Measurements from ENCODE around the gene OR5H2. TPM values are rescaled to one million over a fixed set of nuclear protein-coding genes. Genes with fewer than 3 reads are reported as not detected.
"Not testable (repeated sequence)": the region's sequence is repeated elsewhere in the genome, so short reads cannot be mapped to it uniquely, and the experiment has no call there.

The OR5H2 gene
- total RNA-seq, 1 donor: not detected

- Histone ChIP-seq H3K4me3 (ENCODE audit: insufficient read depth, low read length) (no peak overlapping the region), H3K9me3 (ENCODE audit: low read depth, low read length) (no peaks in the 10 kb centered on the region), H3K4me2 (ENCODE audit: insufficient read depth, low read length) (no peak overlapping the region), H4K20me1 (ENCODE audit: insufficient read depth, low read length) (no peaks in the 10 kb centered on the region), H3K27ac (ENCODE audit: low read depth, low read length) (no peak overlapping the region), H2AFZ (ENCODE audit: low read length) (no peak overlapping the region), H3K27me3 (ENCODE audit: insufficient read depth, low read length) (no peaks in the 10 kb centered on the region), H3K4me1 (ENCODE audit: insufficient read depth, low read length) (no peaks in the 10 kb centered on the region), H3K36me3 (ENCODE audit: insufficient read depth, low read length) (no peaks in the 10 kb centered on the region), H3K79me2 (ENCODE audit: insufficient read depth, low read length) (no peaks in the 10 kb centered on the region)
- DNase-seq (ENCODE audit: insufficient read length, low spot score, missing footprints): no peak
- TF ChIP-seq CTCF (IDR thresholded peaks at IDR 0.05; ENCODE audit: extremely low read depth, low read depth, low read length): no peak
Measured at GRCh38 chr3:98243843-98244242, 38.5 kb upstream of the OR5H2 start.

- H3K4me2 ChIP-seq (ENCODE audit: insufficient read depth, low read length): no peak overlapping the region
- TF ChIP-seq CTCF (IDR thresholded peaks at IDR 0.05; ENCODE audit: extremely low read depth, low read depth, low read length): no peak
- no peaks in the 10 kb centered on the region for H4K20me1 ChIP-seq (ENCODE audit: insufficient read depth, low read length)
- H3K27ac ChIP-seq (ENCODE audit: low read depth, low read length): no peak overlapping the region
- no peaks in the 10 kb centered on the region for H3K9me3 ChIP-seq (ENCODE audit: low read depth, low read length)
- DNase-seq (ENCODE audit: insufficient read length, low spot score, missing footprints): no peak
- no peak overlapping the region for H3K4me3 ChIP-seq (ENCODE audit: insufficient read depth, low read length)
- H3K4me1 ChIP-seq (ENCODE audit: insufficient read depth, low read length): no peaks in the 10 kb centered on the region
- no peaks in the 10 kb centered on the region for H3K27me3 ChIP-seq (ENCODE audit: insufficient read depth, low read length)
- no peak overlapping the region for H2AFZ ChIP-seq (ENCODE audit: low read length)
- H3K36me3 ChIP-seq (ENCODE audit: insufficient read depth, low read length): no peaks in the 10 kb centered on the region
- no peaks in the 10 kb centered on the region for H3K79me2 ChIP-seq (ENCODE audit: insufficient read depth, low read length)
Measured at GRCh38 chr3:98246142-98246541, 36.2 kb upstream of the OR5H2 start.

DNA sequence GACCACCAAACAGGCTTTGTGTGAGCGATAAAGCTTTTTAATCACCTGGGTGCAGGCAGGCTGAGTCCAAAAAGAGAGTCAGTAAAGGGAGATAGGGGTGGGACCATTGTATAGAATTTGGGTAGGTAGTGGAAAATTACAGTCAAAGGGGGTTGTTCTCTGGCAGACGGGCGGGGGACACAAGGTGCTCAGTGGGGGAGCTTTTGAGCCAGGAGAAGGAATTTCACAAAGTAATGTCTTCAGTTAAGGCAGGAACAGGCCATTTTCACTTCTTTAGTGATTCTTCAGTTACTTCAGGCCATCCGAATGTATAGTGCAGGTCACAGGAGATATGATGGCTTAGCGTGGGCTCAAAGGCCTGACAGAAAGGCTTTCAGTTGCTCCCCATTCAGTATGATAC, 26.3 kb upstream of the OR5H2 start:
- not testable (repeated sequence) for H4K20me1 ChIP-seq (ENCODE audit: insufficient read depth, low read length); DNase-seq (ENCODE audit: insufficient read length, low spot score, missing footprints); H3K4me3 ChIP-seq (ENCODE audit: insufficient read depth, low read length); H3K36me3 ChIP-seq (ENCODE audit: insufficient read depth, low read length); H2AFZ ChIP-seq (ENCODE audit: low read length); H3K4me1 ChIP-seq (ENCODE audit: insufficient read depth, low read length); H3K9me3 ChIP-seq (ENCODE audit: low read depth, low read length); H3K4me2 ChIP-seq (ENCODE audit: insufficient read depth, low read length); H3K27ac ChIP-seq (ENCODE audit: low read depth, low read length); H3K27me3 ChIP-seq (ENCODE audit: insufficient read depth, low read length); H3K79me2 ChIP-seq (ENCODE audit: insufficient read depth, low read length)

DNA sequence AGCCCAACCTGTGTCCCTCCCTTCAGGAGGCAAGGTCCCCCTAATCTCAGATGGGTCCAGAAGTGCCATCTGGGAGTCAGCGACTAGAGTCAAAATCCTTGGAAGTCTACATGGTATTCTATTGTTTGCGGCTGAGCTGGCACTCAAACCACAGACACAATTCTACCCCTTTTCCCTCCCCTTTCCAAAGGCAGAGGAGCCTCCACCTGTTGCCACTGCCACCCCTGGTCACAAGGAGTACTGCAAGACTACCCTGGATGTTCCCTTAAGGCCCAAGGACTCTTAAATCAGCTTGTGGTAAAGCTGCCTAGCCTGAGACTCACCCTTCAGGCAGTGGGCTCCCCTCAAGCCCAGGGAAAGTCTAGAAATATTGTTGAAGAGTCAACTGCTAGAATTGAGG, 22.6 kb upstream of the OR5H2 start:
- no peaks in the 10 kb centered on the region for H3K27me3 ChIP-seq (ENCODE audit: insufficient read depth, low read length)
- no peak overlapping the region for H3K4me3 ChIP-seq (ENCODE audit: insufficient read depth, low read length)
- H3K79me2 ChIP-seq (ENCODE audit: insufficient read depth, low read length): no peaks in the 10 kb centered on the region
- no peaks in the 10 kb centered on the region for H4K20me1 ChIP-seq (ENCODE audit: insufficient read depth, low read length)
- no peak overlapping the region for H2AFZ ChIP-seq (ENCODE audit: low read length)
- H3K27ac ChIP-seq (ENCODE audit: low read depth, low read length): no peak overlapping the region
- no peak for TF ChIP-seq CTCF (IDR thresholded peaks at IDR 0.05; ENCODE audit: extremely low read depth, low read depth, low read length)
- no peaks in the 10 kb centered on the region for H3K4me1 ChIP-seq (ENCODE audit: insufficient read depth, low read length)
- no peaks in the 10 kb centered on the region for H3K9me3 ChIP-seq (ENCODE audit: low read depth, low read length)
- H3K36me3 ChIP-seq (ENCODE audit: insufficient read depth, low read length): no peaks in the 10 kb centered on the region
- H3K4me2 ChIP-seq (ENCODE audit: insufficient read depth, low read length): no peak overlapping the region
- DNase-seq (ENCODE audit: insufficient read length, low spot score, missing footprints): no peak

- Histone ChIP-seq H3K27me3 (ENCODE audit: insufficient read depth, low read length) (no peaks in the 10 kb centered on the region), H3K36me3 (ENCODE audit: insufficient read depth, low read length) (no peaks in the 10 kb centered on the region), H3K4me1 (ENCODE audit: insufficient read depth, low read length) (no peaks in the 10 kb centered on the region), H3K9me3 (ENCODE audit: low read depth, low read length) (no peaks in the 10 kb centered on the region), H3K79me2 (ENCODE audit: insufficient read depth, low read length) (no peaks in the 10 kb centered on the region), H3K4me3 (ENCODE audit: insufficient read depth, low read length) (no peak overlapping the region), H2AFZ (ENCODE audit: low read length) (no peak overlapping the region), H4K20me1 (ENCODE audit: insufficient read depth, low read length) (no peaks in the 10 kb centered on the region), H3K4me2 (ENCODE audit: insufficient read depth, low read length) (no peak overlapping the region), H3K27ac (ENCODE audit: low read depth, low read length) (no peak overlapping the region)
- DNase-seq (ENCODE audit: insufficient read length, low spot score, missing footprints): no peak
- TF ChIP-seq CTCF (IDR thresholded peaks at IDR 0.05; ENCODE audit: extremely low read depth, low read depth, low read length): no peak
Measured at GRCh38 chr3:98262046-98262445, 20.3 kb upstream of the OR5H2 start.

Data from osteoblast (primary cell).